NCI-H82 treated with DMSO at 0.1 percent for 48 hours (cell line): ENCODE data around the gene CDCA3.
"Not testable (repeated sequence)": the region's sequence is repeated elsewhere in the genome, so short reads cannot be mapped to it uniquely, and the experiment has no call there.

Source experiments
- DNase-seq: peaks from one replicate; lab custom pipeline; 2025; ENCODE audit not compliant: unreplicated experiment; lab: John Stamatoyannopoulos, UW

CDCA3 gene

DNA sequence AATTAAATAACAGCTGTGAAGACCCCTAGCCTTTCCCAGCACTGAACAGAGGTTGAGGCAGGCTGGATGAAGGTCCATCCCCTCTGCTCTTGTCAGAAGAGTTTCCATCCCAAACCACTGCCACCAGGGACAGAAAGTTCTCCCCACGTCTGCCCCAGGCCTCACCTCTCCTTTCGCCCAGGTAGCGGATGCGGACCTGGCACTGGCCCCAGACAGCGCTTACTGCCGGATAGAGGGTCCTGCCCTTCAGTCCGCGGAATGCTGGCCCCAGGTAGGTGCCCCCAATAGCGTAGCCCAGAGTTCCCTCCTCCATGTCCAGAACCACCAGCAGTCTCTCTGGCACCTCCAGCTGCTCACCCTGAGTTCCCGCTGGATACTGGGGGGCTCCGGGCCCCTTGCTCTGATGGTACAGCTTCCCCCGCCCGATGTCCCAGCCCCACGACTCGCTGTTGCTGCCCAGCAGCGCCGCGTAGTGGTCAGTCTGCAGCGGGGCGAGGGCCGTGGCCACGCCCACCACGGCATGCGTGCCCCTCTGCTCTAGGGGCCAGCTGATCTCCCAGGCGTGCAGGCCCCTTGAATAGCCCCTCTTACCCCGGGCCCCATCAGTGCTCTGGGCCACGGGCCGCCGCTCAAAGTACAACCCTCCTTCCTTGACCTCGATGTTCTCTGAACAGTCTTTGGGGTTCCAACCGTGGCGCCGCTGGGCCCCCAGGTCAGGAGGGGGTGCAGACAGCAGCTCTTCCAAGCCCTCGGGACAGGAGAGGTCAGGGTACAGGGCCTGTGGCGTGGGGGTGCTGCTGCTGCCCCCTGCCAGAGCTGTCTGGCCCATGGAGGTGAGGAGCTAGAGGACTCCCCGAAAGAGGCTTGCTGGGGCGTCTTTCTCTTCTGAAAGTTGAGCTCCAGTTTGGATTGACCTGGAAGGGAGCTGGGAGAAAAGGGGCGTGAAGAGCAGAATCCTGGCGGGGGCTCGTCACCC lies 21.3 kb upstream of the CDCA3 start:
- DNase-seq: peak; percentile 52

DNA sequence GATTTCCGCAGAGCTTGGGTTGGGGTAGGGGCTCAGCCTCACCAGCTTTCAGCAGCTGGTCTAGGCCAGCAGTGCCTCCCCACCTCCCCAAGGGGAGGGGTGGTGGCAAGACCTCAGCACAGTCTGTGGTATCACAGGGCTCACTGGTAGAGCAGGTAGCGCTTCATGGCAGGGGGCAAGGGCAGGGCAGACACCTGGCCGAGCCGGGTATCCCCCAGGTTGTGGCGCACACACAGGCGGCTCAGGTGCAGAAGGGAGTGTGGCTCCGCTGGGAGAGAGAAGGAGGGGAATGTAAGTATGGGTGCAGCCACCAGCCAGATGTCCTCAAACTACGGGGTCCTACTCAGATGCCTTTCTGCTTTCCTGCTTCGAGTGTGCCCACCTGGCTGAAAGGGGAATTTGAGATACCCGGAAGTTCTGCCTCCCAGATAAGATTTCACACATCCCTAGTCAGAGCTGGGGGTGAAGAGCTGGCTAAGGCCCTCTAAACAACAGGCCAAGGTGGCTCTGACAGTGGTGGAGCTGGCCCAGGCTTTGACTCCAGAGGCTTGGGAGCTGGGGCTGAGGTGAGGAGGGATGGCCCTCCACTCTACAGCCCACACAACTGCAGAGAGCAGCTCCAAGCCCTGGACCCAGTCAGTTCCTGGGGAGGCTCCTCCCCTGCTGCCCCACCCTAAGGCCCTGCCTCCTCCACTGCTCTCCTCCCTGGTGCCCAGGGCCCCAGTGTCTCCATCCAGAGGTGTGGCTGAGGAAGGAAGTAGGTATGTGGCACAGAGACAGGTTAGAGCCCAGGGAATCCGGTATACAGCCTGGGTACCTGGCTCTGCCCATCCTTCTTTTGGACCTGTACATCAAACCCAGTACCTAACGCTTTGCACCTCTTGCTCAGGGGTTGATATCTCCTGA lies 20.2 kb upstream of the CDCA3 start:
- DNase-seq: no peak

DNA sequence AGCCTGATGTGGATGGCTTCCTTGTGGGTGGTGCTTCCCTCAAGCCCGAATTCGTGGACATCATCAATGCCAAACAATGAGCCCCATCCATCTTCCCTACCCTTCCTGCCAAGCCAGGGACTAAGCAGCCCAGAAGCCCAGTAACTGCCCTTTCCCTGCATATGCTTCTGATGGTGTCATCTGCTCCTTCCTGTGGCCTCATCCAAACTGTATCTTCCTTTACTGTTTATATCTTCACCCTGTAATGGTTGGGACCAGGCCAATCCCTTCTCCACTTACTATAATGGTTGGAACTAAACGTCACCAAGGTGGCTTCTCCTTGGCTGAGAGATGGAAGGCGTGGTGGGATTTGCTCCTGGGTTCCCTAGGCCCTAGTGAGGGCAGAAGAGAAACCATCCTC lies 19.2 kb upstream of the CDCA3 start:
- DNase-seq: not testable (repeated sequence)

DNA sequence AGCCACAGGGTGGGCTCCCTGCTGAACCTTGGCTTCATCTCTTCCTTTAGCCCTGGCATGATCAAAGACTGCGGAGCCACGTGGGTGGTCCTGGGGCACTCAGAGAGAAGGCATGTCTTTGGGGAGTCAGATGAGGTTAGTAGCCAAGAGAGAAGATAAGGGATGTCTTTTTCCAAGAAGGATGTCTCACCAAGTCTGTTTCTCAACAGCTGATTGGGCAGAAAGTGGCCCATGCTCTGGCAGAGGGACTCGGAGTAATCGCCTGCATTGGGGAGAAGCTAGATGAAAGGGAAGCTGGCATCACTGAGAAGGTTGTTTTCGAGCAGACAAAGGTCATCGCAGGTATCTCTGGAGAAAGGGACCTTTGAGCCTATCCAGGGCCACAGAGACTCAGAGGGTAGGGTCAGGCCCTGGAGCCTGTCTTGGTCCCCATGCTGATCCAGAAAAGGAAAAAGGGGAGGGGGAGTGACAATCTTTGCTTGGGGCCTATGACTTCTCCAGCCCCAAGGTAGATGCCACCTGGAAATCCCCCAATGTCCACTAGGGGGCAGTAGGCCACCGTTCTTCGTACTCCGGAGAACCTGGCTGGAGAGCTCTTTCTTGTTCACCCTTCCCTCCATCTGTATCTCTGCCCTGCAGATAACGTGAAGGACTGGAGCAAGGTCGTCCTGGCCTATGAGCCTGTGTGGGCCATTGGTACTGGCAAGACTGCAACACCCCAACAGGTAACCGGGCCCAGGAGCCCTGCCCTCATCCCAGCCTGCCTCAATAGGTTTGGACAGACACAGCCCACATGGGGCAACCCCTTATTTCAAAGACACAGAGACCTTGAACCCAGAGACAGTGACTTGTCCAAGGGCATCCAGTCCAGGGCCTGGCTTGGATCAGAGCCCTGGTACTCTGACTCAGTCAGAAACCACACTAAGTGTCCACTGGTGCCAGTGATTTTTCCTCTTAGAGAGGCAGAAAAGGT lies 18.2 kb upstream of the CDCA3 start:
- DNase-seq: peak; percentile 66

DNA sequence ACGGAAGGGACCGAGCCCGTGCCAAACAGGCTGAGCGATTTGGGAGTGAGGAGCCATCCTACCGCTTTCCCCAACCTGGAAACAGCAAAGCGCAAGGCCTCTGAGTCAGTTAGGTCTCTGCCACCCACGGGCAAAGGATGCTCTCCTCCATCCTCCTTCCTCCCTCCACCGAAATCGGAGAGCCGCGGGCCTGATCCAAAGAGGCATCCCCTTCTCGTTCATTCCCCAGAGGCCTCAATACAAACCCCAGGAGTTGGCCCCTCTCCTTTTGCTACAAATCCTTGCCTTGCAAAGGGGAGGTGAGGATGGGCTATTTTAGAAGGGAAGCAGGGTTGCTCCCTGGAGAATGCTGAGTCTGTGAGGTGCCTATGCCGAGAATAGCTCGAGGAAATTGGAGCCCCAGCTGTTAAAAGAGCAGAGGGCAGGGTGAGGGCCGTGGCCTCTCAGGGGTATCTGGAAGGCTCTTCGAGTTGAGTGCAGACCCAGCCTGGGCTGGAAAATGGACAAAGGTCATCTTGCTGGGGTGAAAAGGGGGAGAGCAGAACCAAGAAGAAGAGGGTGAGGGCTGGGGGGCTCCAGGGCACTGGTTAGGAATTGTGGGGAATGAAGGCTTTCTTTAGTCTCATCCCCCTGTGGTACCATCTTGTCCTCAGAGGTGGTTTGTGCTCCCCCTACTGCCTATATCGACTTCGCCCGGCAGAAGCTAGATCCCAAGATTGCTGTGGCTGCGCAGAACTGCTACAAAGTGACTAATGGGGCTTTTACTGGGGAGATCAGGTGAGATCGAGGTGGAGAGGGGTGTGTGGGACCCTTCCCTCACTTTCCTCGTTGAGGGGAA lies 17.3 kb upstream of the CDCA3 start:
- DNase-seq: no peak

DNA sequence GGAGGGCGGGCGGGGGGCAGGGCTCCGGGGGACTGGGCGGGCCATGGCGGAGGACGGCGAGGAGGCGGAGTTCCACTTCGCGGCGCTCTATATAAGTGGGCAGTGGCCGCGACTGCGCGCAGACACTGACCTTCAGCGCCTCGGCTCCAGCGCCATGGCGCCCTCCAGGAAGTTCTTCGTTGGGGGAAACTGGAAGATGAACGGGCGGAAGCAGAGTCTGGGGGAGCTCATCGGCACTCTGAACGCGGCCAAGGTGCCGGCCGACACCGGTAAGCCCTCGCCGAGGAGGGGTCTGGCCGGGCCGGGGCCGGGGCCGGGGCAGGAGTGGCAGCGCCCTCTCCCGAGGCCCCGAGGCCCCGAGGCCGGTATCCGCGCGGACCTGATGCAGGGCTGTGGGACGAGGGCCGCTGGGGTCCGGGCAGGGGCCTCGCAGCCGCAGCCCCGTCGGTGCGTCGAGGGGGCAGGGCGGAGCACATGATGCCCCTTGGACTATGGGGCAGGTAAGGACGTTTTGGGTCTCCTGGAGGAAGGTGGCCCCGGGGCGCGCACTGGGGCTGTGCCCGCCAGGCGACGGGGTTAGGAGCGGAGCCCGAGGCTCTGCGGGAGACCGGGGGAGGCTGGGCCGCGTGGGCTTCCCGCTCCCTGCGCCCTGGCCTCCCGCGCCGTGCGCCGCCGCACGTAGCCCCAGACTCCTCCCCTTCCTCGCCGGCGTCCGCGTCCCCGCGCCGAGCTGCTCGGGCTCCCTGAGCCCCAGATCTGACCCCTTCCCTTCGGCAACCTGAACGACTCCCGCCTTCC lies 16.5 kb upstream of the CDCA3 start, which contains the start of gene TPI1:
TPI1 (plus strand) TSS at position 119 of the 798 bp plus-strand sequence; CDS start at position 155, 36 bp downstream.
- DNase-seq: peak; percentile 77

DNA sequence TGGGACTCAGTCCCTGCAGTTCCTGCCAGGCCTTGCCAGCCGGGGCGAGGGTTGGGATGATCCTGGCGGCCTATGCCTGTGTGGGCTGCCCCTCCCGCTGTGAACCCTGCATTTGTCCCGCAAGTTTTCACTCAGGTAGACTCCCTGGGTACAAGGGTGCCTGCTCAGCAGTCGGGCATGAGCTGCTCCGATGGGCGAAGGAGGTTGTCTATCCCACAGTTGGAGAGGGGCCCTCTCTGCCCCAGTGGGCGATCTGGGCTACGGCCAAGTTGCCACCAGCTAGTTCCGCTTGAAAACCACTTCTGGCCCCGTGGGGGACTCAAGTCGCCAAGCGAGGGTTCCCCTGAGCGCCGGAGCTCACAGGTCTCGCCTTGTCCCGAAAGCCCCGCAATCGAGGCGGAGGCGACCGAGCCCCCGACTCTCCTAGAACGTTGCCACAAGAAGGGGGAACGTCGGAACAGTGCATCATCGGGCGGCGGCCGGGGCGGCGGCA lies 15.9 kb upstream of the CDCA3 start:
- no peak for DNase-seq

DNA sequence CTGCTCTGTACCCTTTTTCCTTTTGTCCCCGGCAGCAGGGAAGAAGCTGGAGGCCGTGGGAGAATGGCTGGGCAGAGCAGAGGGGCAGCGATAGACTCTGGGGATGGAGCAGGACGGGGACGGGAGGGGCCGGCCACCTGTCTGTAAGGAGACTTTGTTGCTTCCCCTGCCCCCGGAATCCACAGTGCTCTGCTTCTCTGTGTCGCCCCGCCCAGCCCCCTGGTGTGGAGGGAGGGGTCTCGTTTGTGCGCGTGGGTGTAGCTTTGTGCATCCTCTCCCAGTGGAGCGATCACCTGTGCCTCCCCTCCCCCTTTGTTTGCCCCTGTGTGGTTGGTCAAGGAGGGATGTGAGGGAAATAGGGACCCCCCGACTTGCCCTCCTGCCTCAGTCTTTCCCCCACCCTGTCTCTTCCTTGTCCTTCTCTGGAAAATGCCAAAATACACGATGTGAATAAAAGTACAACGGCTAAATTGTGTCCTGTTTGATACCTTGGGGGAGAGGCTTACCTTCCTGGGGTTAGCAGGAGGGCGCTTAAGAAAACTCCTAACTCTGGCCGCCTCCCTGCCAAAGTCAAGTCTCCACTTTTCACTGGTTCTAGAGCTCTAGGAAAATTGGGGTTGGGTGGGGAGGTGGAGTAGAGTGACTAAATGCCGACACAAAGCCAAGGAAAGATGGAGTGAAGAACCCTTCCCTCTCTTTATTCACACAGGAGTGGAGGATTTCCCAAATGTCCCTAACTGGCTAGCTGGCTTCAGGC lies 15.3 kb upstream of the CDCA3 start:
- DNase-seq: no peak

DNA sequence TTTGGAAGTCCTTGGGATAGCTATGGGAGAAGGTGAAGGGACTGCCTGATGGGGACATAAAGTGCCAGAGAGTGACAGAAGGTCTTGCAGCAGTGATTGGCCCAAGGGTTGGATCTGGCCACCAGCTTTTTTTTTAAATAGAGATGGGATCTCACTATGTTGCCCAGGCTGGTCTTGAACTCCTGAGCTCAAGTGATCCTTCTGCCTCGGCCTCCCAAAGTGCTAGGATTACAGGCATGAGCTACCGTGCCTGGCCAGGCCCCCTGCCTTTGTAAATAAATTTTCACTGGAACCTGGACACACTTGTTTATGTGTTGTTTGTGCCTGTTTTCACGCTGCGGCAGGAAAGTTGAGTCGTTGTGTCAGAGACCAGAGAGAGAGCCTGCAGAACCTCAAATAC lies 14.2 kb upstream of the CDCA3 start:
- not testable (repeated sequence) for DNase-seq

DNA sequence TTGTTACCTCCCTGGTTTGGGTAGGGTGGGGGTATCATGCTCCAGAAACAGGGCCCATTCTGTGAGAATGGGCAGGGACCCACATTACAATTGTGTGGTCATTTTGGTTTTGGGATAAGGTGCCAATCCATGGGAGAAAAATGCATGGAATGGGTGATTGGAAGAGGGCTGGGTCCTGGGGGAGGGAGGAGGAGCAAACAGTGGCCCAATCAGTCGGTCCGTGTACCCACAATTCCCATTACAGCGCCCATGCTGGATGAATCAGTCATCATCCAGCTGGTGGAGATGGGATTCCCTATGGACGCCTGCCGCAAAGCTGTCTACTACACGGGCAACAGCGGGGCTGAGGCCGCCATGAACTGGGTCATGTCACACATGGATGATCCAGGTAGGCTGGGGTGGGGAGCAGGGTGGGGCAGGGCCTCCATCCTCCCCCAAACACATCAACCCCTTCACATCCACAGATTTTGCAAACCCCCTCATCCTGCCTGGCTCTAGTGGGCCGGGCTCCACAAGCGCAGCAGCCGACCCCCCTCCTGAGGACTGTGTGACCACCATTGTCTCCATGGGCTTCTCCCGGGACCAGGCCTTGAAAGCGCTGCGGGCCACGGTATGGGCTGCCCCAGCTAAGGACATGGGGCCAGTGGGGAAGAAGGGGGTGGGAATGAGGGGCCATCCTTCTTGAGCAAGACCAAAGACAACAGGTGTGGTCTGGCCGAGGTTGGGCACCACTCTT lies 12.7 kb upstream of the CDCA3 start:
- no peak for DNase-seq

DNA sequence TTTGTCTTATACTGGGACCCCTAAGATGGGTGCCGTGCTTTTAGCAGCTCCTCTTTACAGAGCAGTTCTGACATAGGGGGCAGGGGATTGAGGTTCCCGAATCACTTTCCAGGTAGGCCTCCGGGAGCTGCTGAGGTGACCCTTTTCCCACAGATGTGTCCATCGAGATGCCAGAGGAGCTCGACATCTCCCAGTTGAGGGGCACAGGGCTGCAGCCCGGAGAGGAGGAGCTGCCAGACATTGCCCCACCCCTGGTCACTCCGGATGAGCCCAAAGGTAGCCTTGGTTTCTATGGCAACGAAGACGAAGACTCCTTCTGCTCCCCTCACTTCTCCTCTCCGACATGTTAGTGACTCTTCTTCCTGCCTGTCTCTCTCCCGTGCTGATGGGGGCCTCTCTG lies 11.9 kb upstream of the CDCA3 start:
- DNase-seq: no peak

DNA sequence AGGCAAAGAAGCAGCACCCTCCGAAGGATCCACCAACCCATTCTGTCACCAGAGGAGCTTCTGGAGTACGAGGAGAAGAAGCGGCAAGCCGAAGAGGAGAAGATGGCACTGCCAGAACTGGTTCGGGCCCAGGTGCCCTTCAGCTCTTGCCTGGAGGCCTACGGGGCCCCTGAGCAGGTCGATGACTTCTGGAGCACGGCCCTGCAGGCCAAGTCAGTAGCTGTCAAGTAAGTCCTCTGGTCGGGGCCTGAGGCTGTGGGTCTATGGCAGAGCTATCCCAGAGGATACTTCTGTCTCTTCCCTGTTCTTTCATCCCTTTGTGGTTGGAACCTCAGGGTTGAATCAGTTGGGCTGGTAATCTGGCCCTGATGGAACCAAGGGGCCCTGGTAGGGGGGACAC lies 10.3 kb upstream of the CDCA3 start:
- DNase-seq: no peak

DNA sequence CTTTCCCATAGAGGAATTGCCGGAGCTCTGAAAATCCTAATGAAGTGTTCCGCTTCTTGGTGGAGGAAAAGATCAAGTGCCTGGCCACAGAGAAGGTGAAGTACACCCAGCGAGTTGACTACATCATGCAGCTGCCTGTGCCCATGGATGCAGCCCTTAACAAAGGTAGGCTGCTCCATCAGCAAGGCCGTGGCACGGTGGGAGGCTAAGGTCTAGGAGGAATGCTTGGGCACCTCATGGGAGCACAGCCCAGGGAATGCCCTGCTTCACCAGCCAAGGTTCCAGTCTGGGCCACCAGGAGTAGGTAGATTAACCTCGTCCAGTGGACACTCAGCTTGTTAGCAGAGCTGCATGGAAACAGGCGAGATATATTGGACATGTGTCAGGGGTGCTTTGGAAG lies 9.9 kb upstream of the CDCA3 start:
- DNase-seq: no peak

DNA sequence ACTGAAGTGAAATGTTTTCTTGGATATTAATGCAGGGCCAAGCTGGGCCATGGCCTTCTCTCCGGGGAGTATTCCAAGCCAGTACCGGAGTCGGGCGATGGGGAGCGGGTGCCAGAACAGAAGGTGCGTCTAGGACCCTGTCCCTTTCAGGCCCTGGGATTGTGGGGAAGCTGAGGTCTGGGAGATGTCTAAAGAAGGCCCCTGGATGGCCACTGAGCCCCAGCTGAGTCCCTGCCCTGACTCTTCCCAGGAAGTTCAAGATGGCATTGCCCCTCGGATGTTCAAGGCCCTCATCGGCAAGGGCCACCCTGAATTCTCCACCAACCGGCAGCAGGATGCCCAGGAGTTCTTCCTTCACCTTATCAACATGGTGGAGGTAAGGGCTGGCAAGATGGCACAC lies 9.0 kb upstream of the CDCA3 start:
- no peak for DNase-seq

DNA sequence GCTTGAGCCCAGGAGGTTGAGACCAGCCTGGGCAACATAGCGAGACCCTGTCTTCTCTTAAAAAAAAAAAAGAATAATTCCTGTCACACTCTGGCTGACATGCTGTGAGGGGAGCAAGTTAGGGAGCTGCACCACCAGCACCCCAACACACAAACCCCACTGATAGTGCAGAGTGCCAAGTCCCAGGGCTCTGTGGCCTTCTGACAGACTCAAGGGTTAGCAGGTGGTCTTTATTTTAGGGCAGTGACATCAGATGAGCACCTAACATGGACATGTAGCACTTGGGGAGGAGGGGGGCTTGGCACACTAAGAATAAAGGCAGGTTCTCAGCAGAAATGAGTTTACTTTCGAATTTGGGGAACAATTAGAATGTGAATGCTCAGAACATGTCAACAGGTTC lies 7.7 kb upstream of the CDCA3 start:
- DNase-seq: no peak

DNA sequence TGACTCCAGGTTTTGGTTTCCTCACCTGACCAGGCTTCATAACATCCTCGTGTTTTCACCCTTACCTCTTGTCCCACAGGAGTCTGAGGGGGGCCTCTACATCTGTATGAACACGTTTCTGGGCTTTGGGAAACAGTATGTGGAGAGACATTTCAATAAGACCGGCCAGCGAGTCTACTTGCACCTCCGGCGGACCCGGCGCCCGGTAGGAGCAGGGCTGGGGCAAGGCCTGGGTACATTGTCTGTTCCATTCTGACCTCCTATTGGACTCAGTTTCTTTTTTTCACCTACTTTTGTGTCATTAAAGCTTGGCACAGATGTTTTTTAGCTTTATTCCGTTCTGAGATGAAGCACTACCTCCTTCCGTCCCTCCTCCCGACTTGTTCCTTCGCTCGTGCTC lies 4.2 kb upstream of the CDCA3 start:
- DNase-seq: no peak

DNA sequence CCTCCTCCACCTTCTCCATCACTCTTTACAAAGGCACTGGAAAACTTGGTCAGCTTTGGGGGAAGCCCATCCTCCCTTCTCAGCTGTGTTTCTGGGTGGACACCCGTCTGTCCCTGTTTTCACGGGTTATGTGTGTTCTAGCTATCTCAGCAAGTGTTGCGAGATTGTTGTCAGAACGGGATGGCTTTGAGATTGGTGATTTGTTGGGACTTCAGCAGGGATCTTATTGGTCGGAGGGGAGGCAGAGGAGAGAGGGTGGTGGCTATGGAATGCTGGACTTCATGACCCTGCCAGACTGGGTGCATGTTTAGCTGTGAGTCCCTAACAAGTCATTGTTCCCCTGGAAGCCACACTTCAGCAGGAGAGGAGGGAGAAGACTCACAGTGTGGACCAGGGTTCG lies 3.0 kb upstream of the CDCA3 start:
- no peak for DNase-seq
